ENCODE results near the gene FDX2.

DNA sequence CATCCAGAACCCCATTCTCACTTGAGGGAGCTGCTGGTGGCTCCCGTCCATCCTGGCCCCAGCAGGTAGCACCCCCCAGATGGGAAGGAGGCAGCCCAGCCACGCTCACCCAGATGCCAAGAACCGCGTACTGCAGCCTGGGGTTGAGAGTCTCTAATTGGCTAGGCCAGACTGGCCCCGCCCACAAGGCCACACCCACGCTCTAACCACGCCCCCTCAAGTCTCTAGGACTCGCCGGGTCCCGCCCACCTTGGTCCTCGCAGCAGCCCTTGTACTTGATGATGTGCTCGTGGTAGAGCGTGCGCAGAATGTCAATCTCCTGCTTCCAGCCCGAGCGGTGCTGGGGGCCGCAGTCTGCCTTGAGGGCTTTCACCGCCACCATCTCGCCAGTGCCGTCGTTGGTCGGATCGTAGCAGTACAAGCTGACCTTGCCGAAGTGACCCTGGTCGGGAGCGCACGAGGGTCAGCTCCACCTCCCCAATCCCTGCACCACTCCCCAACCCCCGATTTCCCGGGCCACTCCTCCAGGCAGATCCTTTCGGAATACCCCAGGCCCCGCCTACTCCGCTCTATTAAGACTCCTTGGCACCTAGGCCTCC, 38.1 kb upstream of the FDX2 start:
- TF ChIP-seq, protein P1, sequence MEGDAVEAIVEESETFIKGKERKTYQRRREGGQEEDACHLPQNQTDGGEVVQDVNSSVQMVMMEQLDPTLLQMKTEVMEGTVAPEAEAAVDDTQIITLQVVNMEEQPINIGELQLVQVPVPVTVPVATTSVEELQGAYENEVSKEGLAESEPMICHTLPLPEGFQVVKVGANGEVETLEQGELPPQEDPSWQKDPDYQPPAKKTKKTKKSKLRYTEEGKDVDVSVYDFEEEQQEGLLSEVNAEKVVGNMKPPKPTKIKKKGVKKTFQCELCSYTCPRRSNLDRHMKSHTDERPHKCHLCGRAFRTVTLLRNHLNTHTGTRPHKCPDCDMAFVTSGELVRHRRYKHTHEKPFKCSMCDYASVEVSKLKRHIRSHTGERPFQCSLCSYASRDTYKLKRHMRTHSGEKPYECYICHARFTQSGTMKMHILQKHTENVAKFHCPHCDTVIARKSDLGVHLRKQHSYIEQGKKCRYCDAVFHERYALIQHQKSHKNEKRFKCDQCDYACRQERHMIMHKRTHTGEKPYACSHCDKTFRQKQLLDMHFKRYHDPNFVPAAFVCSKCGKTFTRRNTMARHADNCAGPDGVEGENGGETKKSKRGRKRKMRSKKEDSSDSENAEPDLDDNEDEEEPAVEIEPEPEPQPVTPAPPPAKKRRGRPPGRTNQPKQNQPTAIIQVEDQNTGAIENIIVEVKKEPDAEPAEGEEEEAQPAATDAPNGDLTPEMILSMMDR (IDR thresholded peaks at IDR 0.05; ENCODE audit: control extremely low read depth in 1 of 3, insufficient read depth in 1 of 3, low read depth in 1 of 3, low read length in 3 of 3) = peak in 1 of 3 experiments; percentile 2; a peak in 1 of 4 replicates
- TF ChIP-seq EP300 (IDR thresholded peaks at IDR 0.05; ENCODE audit: borderline replicate concordance in 1 of 2, low read depth in 2 of 2, low read length in 2 of 2) (no peak; a peak in 1 of 3 replicates), POLR2A (IDR thresholded peaks at IDR 0.05; ENCODE audit: control extremely low read depth in 1 of 2, low read depth in 2 of 2, low read length in 2 of 2) (peak in 1 of 2 experiments; percentile 79; a peak in 1 of 3 replicates), SP4 (IDR thresholded peaks at IDR 0.05; ENCODE audit: low read length) (no peak), CHD2 (IDR thresholded peaks at IDR 0.05; ENCODE audit: low read length) (no peak)
- TF ChIP-seq, protein P2, sequence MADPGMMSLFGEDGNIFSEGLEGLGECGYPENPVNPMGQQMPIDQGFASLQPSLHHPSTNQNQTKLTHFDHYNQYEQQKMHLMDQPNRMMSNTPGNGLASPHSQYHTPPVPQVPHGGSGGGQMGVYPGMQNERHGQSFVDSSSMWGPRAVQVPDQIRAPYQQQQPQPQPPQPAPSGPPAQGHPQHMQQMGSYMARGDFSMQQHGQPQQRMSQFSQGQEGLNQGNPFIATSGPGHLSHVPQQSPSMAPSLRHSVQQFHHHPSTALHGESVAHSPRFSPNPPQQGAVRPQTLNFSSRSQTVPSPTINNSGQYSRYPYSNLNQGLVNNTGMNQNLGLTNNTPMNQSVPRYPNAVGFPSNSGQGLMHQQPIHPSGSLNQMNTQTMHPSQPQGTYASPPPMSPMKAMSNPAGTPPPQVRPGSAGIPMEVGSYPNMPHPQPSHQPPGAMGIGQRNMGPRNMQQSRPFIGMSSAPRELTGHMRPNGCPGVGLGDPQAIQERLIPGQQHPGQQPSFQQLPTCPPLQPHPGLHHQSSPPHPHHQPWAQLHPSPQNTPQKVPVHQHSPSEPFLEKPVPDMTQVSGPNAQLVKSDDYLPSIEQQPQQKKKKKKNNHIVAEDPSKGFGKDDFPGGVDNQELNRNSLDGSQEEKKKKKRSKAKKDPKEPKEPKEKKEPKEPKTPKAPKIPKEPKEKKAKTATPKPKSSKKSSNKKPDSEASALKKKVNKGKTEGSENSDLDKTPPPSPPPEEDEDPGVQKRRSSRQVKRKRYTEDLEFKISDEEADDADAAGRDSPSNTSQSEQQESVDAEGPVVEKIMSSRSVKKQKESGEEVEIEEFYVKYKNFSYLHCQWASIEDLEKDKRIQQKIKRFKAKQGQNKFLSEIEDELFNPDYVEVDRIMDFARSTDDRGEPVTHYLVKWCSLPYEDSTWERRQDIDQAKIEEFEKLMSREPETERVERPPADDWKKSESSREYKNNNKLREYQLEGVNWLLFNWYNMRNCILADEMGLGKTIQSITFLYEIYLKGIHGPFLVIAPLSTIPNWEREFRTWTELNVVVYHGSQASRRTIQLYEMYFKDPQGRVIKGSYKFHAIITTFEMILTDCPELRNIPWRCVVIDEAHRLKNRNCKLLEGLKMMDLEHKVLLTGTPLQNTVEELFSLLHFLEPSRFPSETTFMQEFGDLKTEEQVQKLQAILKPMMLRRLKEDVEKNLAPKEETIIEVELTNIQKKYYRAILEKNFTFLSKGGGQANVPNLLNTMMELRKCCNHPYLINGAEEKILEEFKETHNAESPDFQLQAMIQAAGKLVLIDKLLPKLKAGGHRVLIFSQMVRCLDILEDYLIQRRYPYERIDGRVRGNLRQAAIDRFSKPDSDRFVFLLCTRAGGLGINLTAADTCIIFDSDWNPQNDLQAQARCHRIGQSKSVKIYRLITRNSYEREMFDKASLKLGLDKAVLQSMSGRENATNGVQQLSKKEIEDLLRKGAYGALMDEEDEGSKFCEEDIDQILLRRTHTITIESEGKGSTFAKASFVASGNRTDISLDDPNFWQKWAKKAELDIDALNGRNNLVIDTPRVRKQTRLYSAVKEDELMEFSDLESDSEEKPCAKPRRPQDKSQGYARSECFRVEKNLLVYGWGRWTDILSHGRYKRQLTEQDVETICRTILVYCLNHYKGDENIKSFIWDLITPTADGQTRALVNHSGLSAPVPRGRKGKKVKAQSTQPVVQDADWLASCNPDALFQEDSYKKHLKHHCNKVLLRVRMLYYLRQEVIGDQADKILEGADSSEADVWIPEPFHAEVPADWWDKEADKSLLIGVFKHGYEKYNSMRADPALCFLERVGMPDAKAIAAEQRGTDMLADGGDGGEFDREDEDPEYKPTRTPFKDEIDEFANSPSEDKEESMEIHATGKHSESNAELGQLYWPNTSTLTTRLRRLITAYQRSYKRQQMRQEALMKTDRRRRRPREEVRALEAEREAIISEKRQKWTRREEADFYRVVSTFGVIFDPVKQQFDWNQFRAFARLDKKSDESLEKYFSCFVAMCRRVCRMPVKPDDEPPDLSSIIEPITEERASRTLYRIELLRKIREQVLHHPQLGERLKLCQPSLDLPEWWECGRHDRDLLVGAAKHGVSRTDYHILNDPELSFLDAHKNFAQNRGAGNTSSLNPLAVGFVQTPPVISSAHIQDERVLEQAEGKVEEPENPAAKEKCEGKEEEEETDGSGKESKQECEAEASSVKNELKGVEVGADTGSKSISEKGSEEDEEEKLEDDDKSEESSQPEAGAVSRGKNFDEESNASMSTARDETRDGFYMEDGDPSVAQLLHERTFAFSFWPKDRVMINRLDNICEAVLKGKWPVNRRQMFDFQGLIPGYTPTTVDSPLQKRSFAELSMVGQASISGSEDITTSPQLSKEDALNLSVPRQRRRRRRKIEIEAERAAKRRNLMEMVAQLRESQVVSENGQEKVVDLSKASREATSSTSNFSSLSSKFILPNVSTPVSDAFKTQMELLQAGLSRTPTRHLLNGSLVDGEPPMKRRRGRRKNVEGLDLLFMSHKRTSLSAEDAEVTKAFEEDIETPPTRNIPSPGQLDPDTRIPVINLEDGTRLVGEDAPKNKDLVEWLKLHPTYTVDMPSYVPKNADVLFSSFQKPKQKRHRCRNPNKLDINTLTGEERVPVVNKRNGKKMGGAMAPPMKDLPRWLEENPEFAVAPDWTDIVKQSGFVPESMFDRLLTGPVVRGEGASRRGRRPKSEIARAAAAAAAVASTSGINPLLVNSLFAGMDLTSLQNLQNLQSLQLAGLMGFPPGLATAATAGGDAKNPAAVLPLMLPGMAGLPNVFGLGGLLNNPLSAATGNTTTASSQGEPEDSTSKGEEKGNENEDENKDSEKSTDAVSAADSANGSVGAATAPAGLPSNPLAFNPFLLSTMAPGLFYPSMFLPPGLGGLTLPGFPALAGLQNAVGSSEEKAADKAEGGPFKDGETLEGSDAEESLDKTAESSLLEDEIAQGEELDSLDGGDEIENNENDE (IDR thresholded peaks at IDR 0.05; ENCODE audit: insufficient replicate concordance, low read length) = no peak
- TF ChIP-seq, protein P3, sequence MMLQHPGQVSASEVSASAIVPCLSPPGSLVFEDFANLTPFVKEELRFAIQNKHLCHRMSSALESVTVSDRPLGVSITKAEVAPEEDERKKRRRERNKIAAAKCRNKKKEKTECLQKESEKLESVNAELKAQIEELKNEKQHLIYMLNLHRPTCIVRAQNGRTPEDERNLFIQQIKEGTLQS (IDR thresholded peaks at IDR 0.05; ENCODE audit: insufficient read depth, low read depth, low read length) = no peak
